Measurements from ENCODE around the gene FXN.

DNA sequence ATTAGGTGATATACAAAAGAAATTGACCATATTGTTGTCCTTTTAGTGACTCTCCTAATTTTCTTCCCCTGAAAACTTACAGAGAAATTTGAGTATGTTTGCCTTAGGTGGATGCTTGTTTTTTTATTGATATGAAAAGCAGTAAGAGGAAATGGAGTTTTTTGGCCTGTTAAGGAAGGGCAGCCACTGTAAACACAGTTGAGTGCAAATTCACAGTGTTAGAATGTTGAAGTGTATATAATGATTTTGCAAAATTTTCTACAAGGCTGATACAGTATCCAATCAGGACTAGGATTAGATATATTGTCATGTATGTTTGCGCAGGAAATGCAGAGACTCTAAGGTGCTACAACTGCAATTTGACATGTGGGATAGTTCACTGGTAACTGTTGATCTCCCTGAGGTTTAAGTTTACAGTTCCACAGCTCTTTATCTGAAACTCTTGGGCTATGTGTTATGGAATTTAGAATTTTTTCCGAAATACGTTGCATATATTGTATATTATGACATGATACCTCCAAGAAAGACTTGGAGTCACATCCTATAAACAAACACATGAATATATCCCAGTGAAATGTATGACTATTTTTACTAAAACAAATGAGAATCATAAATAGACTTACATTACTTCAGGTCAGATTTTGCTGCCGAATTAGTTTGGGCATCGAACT, 62.5 kb downstream of the FXN start:
- no peak for TF ChIP-seq TOX (CRISPR knock-in tag; IDR thresholded peaks at IDR 0.05; ENCODE audit: borderline replicate concordance)
- TF ChIP-seq ISL1 (CRISPR knock-in tag; IDR thresholded peaks at IDR 0.05), result no peak
- TF ChIP-seq ZNF8 (CRISPR knock-in tag; IDR thresholded peaks at IDR 0.05), result no peak
- TF ChIP-seq, protein P1, sequence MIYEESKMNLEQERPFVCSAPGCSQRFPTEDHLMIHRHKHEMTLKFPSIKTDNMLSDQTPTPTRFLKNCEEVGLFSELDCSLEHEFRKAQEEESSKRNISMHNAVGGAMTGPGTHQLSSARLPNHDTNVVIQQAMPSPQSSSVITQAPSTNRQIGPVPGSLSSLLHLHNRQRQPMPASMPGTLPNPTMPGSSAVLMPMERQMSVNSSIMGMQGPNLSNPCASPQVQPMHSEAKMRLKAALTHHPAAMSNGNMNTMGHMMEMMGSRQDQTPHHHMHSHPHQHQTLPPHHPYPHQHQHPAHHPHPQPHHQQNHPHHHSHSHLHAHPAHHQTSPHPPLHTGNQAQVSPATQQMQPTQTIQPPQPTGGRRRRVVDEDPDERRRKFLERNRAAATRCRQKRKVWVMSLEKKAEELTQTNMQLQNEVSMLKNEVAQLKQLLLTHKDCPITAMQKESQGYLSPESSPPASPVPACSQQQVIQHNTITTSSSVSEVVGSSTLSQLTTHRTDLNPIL (CRISPR knock-in tag; IDR thresholded peaks at IDR 0.05; ENCODE audit: low read depth), result no peak
- TF ChIP-seq RARB (CRISPR knock-in tag; IDR thresholded peaks at IDR 0.05), result no peak
- TF ChIP-seq ZFP3 (CRISPR knock-in tag; IDR thresholded peaks at IDR 0.05), result no peak
- TF ChIP-seq ZNF70 (CRISPR knock-in tag; IDR thresholded peaks at IDR 0.05), result no peak
- TF ChIP-seq GLIS3 (CRISPR knock-in tag; IDR thresholded peaks at IDR 0.05), result no peak
- TF ChIP-seq PATZ1 (CRISPR knock-in tag; IDR thresholded peaks at IDR 0.05; ENCODE audit: borderline replicate concordance), result no peak
- no peak for TF ChIP-seq SNAI2 (CRISPR knock-in tag; IDR thresholded peaks at IDR 0.05)

Measured in SK-N-SH treated with all-trans-retinoic acid at 6 μM for 48 hours (cell line).